AG09319 (cell line): ENCODE data around the gene JKAMP.
A peak's percentile ranks its signal among the peaks of the same experiment; 100 is the strongest.
"Not testable (repeated sequence)": the region's sequence is repeated elsewhere in the genome, so short reads cannot be mapped to it uniquely, and the experiment has no call there.

Experiments
- DNase-seq: peaks from one replicate; pipeline ENCODE4 v3.0.0-alpha.2; 2010; ENCODE audit warnings: low read depth; ENCODE audit errors: extremely low read depth
- TF ChIP-seq, protein P1 (sequence below): IDR thresholded peaks from 2 replicates; pipeline ENCODE4 v1.5.1; 2011; ENCODE audit warnings: low read depth, mild to moderate bottlenecking, inconsistent platforms, low read length, moderate library complexity

JKAMP gene, protein sequence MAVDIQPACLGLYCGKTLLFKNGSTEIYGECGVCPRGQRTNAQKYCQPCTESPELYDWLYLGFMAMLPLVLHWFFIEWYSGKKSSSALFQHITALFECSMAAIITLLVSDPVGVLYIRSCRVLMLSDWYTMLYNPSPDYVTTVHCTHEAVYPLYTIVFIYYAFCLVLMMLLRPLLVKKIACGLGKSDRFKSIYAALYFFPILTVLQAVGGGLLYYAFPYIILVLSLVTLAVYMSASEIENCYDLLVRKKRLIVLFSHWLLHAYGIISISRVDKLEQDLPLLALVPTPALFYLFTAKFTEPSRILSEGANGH

DNA sequence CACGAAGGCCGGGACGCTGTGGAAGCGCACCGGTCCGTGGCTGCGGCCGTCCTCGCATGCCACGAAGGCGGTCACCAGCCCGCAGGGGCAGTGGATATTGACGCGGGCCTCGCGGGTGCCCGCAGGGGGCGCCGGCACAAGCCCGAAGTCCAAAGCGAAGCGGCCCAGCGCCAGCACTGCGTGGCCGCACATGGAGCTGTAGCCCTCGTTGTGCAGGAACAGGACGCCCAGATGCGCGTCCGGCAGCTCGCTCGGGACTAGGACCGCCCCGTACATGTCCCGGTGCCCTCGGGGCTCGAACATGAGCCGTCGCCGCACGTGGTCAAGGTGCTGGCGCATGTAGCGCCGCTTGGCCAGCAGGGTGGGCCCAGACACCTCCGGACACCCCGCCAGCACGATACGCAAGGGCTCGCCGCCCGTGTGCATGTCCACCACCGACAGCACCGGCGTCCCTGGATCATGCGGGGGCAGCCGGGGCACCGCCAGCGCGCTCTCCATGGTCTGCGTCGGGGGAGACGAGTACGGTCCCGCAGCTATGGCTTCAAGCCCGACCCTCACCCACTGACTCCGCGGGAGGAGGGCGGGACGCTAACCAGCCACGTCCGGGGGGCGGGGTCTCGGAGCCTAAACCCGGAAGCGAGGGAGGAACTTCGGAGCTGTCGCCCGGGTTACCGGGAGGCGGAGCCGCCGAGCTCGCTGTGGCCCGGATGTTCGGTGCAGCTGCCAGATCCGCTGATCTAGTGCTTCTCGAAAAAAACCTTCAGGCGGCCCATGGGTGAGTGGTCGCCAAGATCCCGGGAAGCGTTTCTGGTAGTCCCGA lies at the start of gene JKAMP, which contains the start of gene L3HYPDH:
JKAMP (plus strand) TSS at position 699 of the 820 bp plus-strand sequence; CDS start at position 772, 73 bp downstream.
L3HYPDH (minus strand) TSS at position 590 of the 820 bp plus-strand sequence; CDS start at position 498, 92 bp downstream.
- DNase-seq, result peak; percentile 85
- TF ChIP-seq, protein P1, sequence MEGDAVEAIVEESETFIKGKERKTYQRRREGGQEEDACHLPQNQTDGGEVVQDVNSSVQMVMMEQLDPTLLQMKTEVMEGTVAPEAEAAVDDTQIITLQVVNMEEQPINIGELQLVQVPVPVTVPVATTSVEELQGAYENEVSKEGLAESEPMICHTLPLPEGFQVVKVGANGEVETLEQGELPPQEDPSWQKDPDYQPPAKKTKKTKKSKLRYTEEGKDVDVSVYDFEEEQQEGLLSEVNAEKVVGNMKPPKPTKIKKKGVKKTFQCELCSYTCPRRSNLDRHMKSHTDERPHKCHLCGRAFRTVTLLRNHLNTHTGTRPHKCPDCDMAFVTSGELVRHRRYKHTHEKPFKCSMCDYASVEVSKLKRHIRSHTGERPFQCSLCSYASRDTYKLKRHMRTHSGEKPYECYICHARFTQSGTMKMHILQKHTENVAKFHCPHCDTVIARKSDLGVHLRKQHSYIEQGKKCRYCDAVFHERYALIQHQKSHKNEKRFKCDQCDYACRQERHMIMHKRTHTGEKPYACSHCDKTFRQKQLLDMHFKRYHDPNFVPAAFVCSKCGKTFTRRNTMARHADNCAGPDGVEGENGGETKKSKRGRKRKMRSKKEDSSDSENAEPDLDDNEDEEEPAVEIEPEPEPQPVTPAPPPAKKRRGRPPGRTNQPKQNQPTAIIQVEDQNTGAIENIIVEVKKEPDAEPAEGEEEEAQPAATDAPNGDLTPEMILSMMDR, result peak; percentile 65

DNA sequence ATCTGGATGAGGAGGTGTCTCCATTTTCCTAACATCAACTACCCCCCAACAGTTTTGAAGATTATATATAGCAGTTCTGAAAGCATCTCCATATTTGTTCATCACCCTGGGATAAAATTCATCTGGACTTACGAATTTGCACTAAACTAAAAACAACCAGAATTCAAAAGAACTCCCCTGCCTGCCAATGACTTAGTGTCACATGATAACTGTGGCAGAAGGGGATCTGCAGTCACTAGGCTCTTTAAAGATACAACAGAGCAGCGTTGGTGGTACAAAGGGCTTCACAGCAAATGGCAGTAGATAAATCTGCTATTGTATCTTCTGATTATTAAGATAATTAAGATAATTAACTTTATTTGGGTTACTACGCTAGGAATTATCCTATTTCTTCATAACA lies 49.2 kb upstream of the JKAMP start:
- TF ChIP-seq, protein P1, result no peak
- no peak for DNase-seq

DNA sequence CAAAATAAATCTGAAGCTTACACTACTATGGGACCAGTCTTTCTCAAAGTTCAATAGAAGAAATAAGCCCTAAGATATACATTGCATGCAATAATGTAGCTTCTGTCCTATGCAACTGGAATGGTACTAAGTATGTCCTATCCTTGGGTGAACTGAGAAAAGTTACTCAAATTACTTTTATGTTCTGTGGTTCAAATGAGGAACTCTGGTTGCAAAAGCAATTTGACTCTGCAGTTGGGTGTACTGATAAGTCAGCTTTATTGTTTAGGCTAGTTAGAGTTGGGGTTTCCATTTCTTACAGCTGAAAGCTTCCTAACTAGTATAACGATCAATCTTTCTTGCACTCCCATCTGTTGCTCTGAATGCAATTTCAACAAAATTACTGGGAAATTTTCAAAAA lies 48.3 kb upstream of the JKAMP start:
- DNase-seq, result no peak
- TF ChIP-seq, protein P1, result no peak

DNA sequence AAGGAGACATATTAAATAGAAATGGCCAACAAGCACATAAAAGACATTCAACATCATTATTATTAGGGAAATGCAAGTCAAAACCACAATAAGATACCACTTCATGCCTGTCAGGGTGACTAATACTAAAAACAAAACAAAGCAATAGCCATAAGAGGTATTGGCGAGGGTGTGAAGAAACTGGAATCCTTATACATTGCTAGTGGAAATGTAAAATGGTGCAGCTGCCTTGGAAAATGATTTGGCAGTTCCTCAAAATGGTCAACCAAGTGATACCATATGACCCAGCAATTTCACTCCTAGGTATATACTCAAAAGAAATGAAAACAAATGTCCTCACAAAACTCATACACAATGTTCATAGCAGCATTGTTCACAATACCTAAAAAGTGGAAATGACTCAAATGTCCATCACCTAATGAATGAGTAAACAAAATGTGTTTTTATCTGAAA lies 46.1 kb upstream of the JKAMP start:
- no peak for DNase-seq
- TF ChIP-seq, protein P1, result no peak

DNA sequence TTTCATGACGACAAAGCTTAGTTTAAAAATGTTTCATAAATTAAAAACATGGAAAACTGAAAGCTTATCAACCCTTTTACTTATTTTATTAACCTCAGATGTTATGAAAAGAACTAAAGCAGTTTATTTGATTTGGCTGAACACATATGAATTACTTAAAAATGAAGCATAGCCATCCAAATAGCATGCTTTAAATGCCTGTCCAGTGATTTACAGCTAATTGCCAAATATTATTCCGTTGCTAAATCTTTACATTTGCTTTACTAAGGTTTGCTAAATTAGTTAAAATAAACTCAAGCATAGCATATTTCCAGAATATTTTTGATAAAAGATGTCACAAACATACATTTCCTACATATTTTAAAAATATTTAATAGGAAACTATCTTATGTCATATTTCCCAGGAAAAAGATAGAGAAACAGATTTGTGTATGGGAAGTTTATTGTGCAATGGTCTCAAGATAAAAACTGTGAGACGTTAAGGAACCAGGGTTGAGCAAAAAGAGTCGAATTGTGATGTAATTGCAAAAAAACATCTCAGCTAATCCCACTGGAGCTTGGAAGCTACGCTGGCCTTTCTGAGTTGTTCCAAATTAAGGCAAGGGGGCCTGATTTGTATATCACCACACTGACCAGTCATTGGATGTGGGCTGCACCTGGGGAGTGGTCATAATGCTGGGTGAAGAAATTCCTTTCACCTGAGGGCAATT lies 44.9 kb upstream of the JKAMP start:
- TF ChIP-seq, protein P1, result no peak
- DNase-seq, result peak; percentile 37

DNA sequence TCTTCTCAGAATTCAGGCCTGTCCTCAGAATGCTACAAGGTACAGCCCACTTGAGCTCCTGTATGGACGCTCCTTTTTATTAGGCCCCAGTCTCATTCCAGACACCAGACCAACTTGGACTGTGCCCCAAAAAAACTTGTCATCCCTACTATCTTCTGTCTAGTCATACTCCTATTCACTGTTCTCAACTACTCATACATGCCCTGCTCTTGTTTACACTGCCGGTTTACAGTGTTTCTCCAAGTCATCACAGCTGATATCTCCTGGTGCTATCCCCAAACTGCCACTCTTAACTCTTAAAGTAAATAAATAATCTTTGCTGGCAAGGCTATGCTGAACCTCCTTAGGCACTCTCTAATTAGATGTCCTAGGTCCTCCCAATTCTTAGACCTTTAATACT lies 35.6 kb upstream of the JKAMP start:
- not testable (repeated sequence) for DNase-seq

DNA sequence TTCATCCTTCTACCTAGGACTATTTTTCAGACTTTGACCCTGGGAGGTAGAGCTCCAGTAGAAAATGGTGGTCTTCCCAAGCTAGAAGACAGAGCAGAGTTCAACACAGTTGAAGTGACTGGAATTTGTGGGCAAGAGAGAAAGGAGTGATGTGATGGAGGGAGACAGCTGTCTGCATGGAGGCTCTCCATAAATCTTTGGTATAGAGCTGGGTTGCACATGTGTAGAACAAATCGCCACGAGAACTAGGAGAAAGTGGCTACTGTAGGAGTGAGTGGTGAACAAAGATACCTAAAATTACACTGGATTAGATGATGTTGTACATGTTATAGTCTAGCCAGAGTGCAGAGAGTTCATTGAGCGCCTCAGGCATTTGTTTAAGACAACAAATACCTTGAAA lies 33.6 kb upstream of the JKAMP start:
- no peak for DNase-seq
- TF ChIP-seq, protein P1, result no peak
